ENCODE results near the gene SLC6A19.

DNA sequence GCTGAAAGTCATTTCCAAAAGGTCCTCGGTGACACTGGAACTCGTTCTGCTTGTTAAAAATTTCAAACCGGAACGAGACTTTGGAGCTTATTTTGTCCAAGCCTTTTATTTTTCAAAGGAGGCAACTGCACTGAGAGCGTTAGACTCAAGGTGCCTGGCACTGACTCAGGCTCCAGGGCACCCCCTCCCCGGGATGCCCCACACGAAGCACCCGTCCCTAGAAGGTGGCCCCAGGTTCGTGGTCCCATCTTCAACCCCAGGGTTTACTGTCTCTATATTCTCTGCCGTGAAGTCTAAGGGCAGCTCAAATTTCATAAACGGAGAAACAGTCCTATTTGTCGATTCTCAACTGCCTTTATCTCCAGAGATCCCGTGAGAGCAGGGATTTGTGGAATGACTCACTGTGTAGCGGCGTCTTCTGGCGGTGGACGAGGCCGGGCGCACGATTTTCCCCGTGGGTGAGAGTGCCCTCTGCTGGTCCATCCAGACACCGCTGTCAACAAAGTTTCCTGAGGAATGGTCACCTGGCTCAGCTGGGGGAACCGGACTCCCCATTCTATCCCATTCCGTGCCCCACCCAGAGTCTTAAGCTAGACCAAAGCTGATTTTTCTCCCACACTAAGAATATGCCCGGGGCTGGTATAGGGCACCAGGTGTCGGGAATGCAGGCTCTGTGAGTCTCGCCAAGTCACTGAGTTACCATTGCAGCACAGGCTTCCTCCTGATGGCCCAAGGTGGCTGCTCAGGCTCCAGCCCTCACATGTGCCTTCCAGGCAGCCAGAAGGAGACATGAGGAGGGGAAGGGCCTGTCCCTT lies 27.1 kb upstream of the SLC6A19 start:
- TF ChIP-seq, protein P1, sequence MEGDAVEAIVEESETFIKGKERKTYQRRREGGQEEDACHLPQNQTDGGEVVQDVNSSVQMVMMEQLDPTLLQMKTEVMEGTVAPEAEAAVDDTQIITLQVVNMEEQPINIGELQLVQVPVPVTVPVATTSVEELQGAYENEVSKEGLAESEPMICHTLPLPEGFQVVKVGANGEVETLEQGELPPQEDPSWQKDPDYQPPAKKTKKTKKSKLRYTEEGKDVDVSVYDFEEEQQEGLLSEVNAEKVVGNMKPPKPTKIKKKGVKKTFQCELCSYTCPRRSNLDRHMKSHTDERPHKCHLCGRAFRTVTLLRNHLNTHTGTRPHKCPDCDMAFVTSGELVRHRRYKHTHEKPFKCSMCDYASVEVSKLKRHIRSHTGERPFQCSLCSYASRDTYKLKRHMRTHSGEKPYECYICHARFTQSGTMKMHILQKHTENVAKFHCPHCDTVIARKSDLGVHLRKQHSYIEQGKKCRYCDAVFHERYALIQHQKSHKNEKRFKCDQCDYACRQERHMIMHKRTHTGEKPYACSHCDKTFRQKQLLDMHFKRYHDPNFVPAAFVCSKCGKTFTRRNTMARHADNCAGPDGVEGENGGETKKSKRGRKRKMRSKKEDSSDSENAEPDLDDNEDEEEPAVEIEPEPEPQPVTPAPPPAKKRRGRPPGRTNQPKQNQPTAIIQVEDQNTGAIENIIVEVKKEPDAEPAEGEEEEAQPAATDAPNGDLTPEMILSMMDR (IDR thresholded peaks at IDR 0.05): peak; percentile 56 to 85 (median 78)
- no peak for TF ChIP-seq POLR2A (IDR thresholded peaks at IDR 0.05)
- TF ChIP-seq POLR2AphosphoS5 (IDR thresholded peaks at IDR 0.05): peak; percentile 51

Data from prostate gland (tissue), 2 donors.